Activated T-cell treated with anti-CD3 and anti-CD28 coated beads, Interleukin-2, amount 50 U/mL, for 1 hour (primary cell): ENCODE results near the gene CSNK2A2.
A peak's percentile ranks its signal among the peaks of the same experiment; 100 is the strongest.

Source experiments
- DNase-seq: peaks from one replicate; pipeline ENCODE4 v3.0.0-alpha.2; 2020

Gene CSNK2A2

DNA sequence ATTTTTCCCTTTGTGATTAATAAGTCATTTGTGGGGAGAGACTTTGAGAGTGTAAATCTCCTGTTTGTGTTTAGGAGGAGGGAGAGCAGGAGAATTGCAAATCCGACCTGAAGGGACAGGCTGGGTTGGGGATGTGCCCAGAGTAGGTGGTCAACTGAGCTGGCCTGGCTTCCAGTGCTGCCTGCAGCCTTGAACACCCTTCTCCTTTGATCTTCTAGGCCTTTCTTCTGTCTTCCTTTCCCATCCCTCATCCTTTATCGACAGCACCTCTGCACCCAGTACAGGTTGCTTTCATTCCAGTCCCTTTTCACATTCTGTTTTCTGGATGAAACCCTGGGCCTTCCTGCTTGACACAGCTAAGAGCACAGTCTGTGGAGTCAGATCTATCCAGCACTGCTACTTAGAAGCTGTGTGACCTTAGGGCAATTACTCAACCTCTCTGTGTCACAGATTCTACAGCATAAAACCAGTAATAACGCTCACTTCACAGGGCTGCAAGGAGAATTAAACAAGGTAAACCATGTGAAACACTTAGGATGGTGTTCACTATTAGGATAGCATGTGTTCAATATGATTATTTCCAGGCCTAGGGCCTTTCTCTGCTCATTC, 1.0 kb upstream of the CSNK2A2 start:
- DNase-seq = no peak

DNA sequence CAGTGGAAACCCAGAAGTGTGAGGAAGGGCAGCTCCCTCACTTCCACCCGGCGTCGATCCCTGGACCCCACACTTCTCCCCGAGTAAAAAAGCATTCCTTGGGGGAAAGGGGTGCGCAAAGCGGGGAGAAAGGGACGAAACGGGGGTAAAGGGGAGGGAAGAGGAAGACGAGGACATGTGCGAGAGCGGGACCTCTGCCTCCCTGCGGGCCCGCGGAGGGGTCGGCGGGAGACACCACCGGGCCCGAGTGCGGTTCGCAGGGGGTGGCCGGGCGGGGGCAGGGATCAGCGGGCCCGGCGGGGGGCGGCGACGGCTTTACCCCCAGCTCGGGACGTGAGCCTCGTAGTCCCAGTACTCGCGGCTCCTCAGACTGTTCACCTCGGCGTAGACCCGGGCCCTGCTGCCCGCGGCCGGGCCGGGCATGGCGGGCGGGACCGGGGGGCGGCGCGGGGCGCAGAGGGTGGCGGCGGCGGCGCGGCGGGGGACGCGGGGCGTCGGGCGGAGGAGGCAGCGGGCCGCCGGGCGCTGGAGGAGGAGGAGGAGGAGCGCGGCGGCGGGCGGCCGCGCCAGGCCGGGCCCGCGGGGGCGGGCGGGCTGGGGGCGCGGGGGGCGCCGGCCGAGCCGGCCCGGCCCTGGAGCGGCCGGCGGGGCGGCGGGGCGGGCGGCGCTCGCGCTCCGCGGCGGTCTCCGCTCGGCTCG, 443 bp downstream of the CSNK2A2 start:
- peak; percentile 32 for DNase-seq

DNA sequence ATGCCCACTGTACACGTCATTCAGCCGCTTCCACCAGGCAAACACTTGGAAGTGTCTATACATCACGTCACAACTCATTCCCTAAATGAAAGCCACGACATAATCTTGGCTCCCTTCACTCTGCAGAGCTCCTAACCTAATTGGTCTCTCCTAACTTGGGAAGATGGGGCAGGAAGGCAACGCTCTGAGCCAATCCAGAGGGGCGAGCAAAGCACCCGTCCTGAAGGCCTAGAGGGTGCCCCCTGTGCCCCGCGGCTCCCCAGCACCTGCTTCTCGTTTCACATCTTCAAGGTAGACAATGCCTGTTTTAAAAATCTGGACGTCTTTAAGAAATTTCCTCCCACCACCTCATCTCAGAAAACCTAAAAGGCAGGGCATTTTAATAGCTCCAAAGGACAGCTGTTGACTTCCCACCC, 1.0 kb downstream of the CSNK2A2 start:
- no peak for DNase-seq

DNA sequence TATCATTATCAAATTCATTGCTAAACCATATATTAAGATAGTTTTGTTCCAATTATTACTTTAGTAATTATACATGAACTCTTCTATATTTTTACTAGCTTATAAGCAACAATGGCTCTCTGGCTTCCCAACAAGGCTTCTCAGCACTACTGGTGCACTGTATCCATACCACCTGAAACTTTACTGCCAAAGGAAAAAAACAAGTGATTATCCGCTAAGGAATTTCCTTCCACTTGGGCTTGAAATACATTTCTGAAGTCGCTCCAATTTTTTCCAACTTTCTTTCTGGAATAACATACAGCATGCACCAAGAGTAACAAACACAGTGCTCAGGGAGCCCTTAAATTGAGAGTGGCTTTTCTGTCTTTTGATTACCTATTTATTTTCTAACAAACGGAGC, 2.1 kb downstream of the CSNK2A2 start:
- no peak for DNase-seq

DNA sequence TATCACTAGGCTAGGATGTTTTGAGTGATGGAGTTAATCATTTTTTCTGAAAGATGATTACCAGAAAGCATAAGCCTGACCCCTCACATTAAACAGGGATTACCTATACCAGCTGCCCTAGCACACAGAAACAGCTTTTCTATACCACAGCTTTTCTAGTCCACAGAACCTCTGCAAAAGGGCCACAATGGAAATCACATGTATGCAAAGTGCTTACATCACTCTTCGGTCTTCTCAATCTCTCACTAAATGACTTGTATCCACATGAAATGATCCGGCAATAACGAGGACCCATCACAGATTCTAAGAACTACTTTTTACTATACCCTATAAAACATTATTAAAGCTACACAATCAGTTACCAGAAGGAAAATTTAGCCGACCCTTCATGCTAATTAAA, 2.6 kb downstream of the CSNK2A2 start:
- no peak for DNase-seq

DNA sequence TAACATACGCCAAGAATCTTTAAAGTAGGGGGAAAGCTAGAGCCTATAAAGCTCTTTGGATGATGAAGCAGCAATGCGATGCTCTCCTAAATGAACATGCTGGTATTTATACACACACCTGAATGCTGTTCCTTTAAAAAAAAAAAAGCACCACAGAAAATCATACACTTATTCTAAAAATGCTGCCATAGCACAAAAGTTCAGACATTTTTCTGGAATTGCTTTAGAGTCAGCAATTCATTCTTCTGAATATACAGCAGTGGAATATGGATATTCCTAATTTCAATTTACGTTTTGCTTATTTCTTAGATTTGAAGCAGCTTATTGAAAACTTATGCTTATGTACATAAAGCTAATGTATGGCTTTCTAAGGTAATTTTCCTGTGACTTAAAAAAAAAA, 3.1 kb downstream of the CSNK2A2 start:
- DNase-seq = no peak

DNA sequence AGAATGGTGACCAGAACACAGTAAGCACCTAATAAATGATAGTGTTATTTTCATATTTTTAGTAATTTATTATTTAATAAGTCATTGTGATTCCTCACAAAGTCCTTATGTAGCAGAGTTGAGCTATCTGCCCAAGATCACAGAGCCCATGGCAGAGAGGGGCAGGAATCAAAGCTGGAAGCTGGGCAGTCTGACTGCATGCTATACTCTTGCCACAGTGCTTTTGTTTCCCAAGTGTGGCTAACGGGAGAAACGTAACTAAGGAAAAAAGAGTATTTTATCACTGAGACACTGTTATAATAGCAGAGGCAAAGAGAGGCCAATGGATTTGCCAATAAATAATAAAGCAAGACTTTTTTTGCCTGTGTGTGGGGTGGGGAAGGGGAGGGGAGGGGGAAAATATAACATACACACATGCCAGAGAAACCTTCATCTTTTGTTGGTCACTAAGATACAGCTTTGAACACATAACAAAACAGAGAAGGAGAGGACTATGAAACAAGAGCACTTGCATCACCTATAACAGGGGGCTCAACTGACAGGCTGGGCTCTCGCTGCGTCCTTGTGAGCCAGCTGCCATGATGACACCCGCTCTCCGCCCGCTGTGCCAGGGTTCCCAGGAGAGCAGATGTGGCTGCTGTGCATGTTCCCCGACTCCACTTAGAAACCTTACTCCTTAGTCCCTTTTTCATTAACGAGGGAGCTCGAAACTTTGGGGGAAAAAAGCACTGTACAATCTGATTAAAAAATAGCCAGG, 10.1 kb downstream of the CSNK2A2 start:
- no peak for DNase-seq

DNA sequence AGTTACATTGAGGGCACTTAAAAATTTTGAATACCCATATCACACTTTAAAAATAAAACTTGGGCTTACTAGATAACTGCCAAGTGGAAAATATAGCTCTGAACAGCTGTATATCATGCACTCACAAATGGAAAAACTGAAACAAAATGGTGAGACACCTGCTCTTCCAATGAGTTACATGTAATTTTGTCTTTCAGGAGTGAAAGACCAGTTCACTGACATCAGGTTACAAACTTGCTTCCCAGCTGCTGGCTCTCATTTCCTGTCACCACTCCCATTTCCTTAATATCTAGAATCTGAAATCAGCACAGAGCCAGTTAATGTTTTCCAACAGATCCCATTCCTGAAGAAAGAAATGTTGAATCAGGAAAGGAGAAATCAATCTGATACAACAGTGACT, 10.8 kb downstream of the CSNK2A2 start:
- no peak for DNase-seq

DNA sequence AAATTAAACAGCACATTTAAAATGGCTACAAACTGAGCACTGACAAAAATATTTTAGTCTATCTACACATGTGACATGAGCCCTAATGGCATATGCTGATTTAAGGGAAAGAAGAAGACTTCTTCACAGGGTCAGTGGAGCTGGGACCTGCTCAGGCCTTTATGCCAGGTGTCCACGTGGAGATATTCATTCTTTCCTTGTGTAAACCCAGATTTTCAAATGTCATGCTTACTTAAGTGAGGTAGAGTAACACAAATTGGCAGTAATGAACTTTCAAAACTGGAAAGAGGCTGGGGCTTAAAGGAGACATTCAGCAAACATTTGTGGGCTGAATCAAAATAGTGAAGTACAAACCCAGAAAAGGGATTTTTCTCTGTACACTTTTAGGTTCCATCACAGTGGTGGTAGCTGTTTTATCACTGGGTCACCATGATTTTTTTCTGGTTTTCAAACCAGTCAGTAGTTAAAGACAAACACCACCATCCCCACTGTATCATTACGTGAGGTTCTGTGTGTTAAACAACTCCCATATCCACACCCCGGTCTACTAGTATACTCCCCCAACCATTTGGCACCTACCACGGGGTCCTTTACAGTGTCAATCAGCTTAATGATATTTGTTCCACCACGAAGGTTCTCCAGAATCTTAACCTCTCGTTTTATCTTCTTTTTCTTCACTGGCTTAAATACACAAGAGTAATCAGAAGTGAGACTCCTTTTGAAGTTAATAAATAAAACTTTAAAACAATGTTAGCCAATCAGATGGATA, 11.5 kb downstream of the CSNK2A2 start:
- DNase-seq = no peak

DNA sequence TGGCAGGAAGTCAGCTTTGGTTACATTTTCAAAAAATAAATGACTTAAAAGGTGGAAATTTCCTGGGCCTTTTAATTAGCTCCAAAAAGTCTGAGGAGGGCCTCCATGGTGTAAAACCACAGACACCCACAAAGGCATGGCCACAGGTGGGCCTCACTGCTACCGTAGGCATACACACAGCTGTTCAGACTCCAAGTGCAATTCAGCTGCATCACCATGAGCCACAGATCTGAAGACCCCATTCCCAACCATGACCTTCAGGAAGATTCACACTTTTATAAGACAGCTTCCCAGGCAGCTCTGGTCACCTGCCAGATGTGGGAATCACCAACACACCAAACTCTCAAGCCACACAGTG, 20.6 kb downstream of the CSNK2A2 start:
- no peak for DNase-seq

DNA sequence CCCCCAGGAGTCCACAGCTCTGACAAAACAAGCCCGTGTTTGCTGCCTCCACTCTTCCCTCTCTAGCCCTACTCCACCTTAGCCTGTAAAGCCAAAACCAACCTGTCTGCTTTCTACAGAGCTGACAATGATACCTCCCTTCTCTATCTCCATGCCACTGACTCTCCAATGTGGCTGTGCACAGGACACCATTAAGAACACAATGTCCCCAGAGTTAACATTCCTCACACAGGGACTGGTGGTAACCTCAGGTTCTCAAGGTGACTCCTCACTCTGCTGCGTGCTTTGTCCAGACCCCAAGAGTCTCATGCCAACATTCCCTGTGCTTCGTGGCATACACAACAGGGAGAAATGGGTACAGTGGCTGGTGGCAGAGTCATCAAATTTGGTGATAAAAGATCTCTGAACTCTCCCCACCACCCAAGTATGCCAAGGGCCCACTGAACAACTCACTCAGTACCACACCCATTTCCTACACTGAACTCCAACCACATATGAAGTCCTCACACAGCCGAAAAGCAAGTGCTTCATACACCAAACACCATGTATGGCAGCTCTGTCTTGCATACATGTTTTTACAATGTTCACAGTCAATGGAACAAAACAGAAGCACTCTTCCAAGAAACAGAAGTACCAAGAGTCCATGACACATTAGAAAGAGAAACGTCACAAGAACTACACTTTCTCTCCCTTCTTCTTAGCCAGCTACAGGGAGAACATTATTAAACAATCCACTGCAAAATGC, 21.1 kb downstream of the CSNK2A2 start:
- DNase-seq = no peak

DNA sequence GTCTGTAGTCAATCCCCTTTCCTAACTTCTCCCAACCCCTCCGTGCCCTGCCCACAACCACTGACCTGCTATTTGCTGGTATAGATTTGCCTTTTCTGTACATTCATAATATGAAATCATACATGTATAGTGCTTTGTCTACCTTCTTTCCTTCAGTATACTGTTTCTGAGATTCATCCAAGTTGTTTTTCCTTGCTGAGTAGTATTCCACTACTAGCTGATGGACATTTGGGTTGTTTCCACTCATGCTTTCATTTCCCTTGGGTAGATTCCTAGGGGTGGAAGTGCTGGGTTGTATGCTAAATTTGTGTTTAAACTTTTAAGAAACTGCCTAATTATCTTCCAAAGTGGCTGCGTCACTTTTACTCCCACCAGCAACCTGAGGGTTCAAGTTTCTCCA, 27.7 kb downstream of the CSNK2A2 start:
- no peak for DNase-seq

DNA sequence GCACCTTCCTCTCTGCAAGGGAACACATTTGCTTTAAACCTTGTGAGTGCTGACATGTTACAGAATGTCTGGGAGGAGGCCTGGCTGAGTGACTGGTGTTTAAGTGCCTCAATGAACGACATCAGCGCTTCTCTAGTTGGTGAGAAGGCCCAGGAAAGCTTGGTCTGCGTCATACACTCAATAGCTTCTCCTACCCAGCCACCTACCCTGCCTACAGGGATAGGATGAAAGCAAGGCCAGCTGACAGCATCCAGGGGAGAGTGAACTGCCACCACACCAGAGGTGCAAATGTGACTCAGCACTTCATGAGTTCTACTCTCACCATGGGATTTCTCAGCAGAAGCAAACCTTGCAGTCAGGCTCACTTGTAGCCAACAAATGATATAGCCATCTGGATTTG, 37.1 kb downstream of the CSNK2A2 start:
- DNase-seq = no peak

DNA sequence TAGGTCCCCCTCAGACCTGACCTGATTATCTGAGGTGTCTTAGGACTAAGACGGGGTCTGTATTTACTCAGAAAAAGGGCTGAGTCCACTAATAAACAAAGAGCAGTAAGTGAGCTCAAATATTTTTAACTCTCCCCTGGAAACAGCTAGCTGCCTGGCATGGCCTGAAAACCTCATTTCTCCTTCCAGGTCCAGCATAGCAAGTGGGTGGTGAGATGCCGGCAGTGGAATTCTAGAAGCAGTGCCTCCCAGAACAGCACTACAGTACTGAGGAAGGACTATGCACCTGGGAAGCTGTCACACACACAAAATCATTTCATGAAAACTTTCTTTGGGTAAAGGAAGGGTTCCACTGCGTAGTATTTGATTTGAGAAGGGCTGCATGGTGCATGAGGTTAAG, 39.2 kb downstream of the CSNK2A2 start:
- no peak for DNase-seq

DNA sequence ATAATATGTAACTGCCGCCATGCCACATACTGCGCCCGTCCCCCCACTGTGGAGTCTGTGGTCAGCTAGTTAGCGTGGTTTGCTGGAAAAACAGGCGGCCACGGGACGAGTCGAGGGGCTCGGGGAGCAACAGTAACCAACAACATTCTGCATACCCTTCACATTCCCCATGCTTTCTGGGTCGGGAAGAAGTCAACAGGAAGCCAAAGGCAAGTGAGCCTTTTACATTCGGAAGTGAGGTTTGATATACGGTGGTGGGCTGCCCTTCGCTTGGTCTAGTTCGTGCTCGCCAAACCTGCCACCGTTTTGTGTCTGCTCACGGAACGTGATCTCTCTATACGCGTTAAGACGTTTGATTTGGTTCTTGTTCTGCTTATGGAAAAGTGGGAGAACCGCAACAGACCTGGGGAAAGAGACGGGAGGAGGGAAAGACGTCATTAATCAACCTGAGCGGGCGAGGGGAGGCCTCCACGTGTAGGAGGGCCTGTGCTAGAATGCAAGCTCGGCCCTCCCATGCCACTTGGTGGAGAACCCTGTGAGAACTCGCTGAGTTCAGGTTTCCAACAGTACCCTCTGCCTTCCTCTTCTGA, 39.9 kb downstream of the CSNK2A2 start:
- no peak for DNase-seq

DNA sequence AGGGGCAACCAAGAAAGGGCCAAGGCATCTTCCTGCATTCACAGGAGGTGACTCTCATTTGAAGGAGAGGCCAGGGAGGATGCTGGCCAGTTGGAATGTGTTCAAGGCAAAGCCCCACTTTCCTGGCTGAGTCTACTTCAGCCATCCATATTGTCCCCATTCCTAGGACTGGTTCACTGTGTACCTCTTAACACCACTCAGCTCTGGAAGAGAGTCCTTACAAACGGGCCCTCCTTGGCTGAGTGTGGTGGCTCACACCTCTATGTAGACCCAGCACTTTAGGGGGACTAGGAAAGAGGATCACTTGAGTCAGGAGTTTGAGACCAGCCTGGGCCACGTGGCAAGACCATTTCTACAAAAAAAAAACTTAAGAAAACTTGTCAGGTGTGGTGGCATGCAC, 40.7 kb downstream of the CSNK2A2 start:
- no peak for DNase-seq

DNA sequence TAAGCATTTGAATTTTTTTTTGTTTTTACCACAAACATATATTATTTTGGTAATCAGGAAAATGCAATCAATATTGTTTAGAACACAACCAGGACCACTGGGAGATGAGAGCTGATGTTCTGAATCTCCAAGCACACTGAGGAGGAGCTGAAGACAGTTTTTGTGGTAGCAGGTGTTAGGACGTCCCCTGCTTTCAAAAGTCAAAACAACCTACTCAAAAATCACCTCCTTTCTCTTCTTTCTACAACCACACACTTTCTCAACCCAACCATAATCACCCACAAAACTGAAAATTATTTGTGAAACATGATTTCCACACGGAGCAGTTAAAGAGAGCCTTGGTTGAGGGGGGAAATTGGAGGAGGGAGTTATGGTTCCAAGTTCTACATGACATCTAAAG, 42.1 kb downstream of the CSNK2A2 start:
- no peak for DNase-seq

DNA sequence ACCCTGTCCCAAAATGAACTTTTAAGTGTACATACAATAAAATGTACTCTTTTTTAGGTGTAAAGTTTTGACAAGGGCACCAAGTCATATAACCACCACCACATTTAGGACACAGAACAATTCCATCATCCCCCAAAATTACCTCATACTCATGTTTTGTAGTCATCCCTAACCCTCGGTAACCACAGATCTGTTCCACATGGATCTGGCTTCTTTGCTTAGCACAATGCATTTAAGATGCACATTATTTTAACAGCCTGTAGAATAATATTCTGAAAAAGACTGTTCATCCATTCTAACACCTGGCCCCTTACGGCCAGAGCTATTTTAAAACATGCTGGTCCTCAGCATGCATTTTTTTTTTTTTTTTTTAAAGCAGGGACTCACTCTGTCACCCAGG, 43.6 kb downstream of the CSNK2A2 start:
- DNase-seq = no peak

DNA sequence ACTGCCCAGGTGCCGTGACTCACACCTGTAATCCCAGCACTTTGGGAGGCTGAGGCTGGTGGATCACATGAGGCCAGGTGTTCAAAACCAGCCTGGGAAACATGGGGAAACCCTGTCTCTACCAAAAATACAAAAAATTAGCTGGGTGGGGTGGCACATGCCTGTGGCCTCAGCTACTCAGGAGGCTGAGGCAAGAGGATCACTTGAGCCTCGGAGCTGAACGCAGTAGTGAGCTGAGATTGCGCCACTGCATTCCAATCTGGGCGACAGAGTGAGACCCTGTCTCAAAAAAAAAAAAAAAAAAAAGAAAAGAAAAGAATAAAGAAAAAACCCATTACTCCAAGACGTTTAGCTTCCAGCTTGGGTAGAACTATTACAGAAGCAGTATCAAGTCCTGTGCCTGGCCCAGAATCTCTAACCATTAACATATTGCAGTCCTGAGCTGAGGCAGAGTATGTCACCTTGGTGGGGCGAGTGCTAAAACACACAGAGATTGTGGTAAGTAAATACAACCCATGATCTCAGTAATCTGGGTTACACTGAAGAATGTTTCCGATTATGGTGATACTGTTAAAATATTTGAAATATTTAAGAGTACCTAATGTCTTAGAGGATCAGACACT, 45.5 kb downstream of the CSNK2A2 start:
- DNase-seq = no peak

DNA sequence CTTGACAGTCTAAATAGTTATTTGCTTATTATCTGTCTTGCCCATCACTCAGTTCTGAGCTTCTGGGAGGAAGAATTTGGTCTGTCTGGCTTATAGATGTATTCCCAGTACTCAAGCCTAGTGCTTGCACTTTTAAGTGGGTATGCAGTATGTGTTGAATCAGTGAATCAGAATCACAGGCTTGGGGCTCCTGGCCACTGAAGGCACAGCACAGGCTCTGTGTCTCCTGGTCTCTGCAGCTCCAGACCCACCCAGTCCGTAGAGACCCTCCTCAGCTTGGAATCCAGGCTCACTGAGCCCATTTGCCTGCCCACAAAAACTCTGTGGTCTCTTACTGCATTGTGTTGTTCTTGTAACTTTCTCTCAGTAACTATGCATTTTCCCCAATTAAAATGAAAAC, 49.4 kb downstream of the CSNK2A2 start:
- DNase-seq = no peak

DNA sequence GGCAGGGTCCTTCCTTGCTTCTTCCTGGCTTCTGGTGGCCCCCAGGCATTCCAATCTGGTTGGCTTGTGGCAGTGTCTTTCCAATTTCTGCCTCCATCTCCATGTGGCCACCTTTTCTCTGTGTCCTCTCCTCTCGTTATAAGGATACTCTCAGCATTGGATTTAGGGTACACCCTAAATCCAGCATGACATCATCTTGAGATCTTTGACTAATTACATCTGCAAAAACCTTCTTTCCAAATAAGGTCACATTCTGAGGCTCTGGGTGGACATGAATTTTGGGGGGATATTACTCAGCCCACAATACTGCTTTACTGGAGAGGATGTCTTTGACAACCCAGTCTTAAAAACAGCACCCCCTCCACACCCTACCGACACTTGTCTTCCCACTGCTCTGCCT, 49.8 kb downstream of the CSNK2A2 start:
- DNase-seq = no peak

DNA sequence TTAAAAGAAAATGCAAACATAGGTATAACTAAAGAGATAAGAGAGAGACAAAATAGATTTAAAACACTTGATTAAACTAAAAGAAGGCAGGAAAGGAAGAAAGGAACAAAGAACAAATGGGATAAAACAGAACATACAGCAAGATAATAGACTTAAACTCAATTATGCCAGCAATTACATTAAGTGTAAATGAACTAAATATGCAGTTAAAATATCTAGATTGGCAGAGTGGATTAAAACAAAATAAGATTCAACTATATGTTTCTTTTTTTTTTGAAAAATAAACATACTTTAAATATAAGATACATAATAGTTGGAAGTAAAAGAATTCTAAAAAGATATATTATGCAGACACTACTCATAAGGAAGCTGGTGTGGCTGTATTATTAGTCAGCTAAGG, 59.1 kb downstream of the CSNK2A2 start:
- no peak for DNase-seq
